HUDEP-2 (cell line): Measurements from ENCODE around the gene KRTAP6-1.

Experiments used
- DNase-seq, 76 experiments: peaks; one replicate each; lab custom pipeline; 2025; ENCODE audit not compliant: unreplicated experiment in 76 of 76; lab: John Stamatoyannopoulos, UW

Gene KRTAP6-1

GRCh38 chr21:30613836-30614235 is at the start of gene KRTAP6-1:
KRTAP6-1 (minus strand) TSS chr21:30613930; CDS start chr21:30613904, 26 bp downstream.
- no peak for DNase-seq

- DNase-seq = no peak
Measured at GRCh38 chr21:30652891-30653290, 39.2 kb upstream of the KRTAP6-1 start.

GRCh38 chr21:30646904-30647414 is 33.2 kb upstream of the KRTAP6-1 start:
- DNase-seq = no peak

- DNase-seq = no peak
Measured at GRCh38 chr21:30642564-30642963, 28.8 kb upstream of the KRTAP6-1 start, which contains the start of gene KRTAP20-3. KRTAP20-3 (plus strand) TSS chr21:30642864.

GRCh38 chr21:30638686-30639085 is 25.0 kb upstream of the KRTAP6-1 start:
- no peak for DNase-seq

- DNase-seq = no peak
Measured at GRCh38 chr21:30634906-30635305, 21.2 kb upstream of the KRTAP6-1 start, which contains the start of gene KRTAP20-2. KRTAP20-2 (plus strand) TSS chr21:30635206; CDS start chr21:30635264, 58 bp downstream.

GRCh38 chr21:30629200-30629599 is 15.5 kb upstream of the KRTAP6-1 start:
- DNase-seq = no peak

- no peak for DNase-seq
Measured at GRCh38 chr21:30628109-30628508, 14.4 kb upstream of the KRTAP6-1 start.

- no peak for DNase-seq
Measured at GRCh38 chr21:30625449-30626165, 11.9 kb upstream of the KRTAP6-1 start.

GRCh38 chr21:30623362-30623761 is 9.6 kb upstream of the KRTAP6-1 start:
- no peak for DNase-seq

- DNase-seq = no peak
Measured at GRCh38 chr21:30620522-30620921, 6.8 kb upstream of the KRTAP6-1 start, which contains the start of gene KRTAP20-4. KRTAP20-4 (plus strand) TSS chr21:30620627.

- DNase-seq = no peak
Measured at GRCh38 chr21:30620080-30620479, 6.3 kb upstream of the KRTAP6-1 start.

GRCh38 chr21:30616125-30616524 is 2.4 kb upstream of the KRTAP6-1 start, which contains the start of gene KRTAP20-1:
KRTAP20-1 (plus strand) TSS chr21:30616425; CDS start chr21:30616455, 30 bp downstream.
- no peak for DNase-seq

- no peak for DNase-seq
Measured at GRCh38 chr21:30615199-30615598, 1.5 kb upstream of the KRTAP6-1 start.

GRCh38 chr21:30612132-30612531 is 1.6 kb downstream of the KRTAP6-1 start:
- DNase-seq = no peak

GRCh38 chr21:30605968-30606367 is 7.8 kb downstream of the KRTAP6-1 start:
- no peak for DNase-seq

GRCh38 chr21:30600787-30601186 is 12.9 kb downstream of the KRTAP6-1 start, which contains the start of gene KRTAP22-1:
KRTAP22-1 (plus strand) TSS chr21:30601087.
- DNase-seq = no peak

- DNase-seq = no peak
Measured at GRCh38 chr21:30598802-30599201, 14.9 kb downstream of the KRTAP6-1 start, which contains the start of gene KRTAP6-2. KRTAP6-2 (minus strand) TSS chr21:30598902; CDS start chr21:30598874, 28 bp downstream.

GRCh38 chr21:30592140-30592539 is 21.6 kb downstream of the KRTAP6-1 start, which contains the start of gene KRTAP6-3:
KRTAP6-3 (plus strand) TSS chr21:30592440; CDS start chr21:30592446, 6 bp downstream.
- DNase-seq = no peak

- DNase-seq = no peak
Measured at GRCh38 chr21:30590297-30590696, 23.4 kb downstream of the KRTAP6-1 start, which contains the start of gene KRTAP22-2. KRTAP22-2 (minus strand) TSS chr21:30590397.

GRCh38 chr21:30582870-30583269 is 30.9 kb downstream of the KRTAP6-1 start:
- DNase-seq = no peak

GRCh38 chr21:30580132-30580531 is 33.6 kb downstream of the KRTAP6-1 start:
- DNase-seq = no peak
